Panc1 (cell line): ENCODE measurements around the gene RBKS. TPM values are rescaled to one million over a fixed set of nuclear protein-coding genes. Genes with fewer than 3 reads are reported as not detected.

Experiments
- ATAC-seq: fragments of 200-7000 bp; cut with Tn5 transposase; 2 replicates; pipeline ENCODE4 v1.9.1; 2020; ENCODE audit warnings: mild to moderate bottlenecking, moderate library complexity
- BruUV-seq: library from RNA; stranded (reverse); fragments of 400-500 nt; replicated peaks from 2 replicates; lab custom pipeline; 2021; lab: Mats Ljungman, UMichigan
- CTCF ChIA-PET: fragments of 300-600 bp; sonication (Branson Sonifier 250); formaldehyde crosslinking; loops from one replicate; lab custom pipeline; 2022; ENCODE audit warnings: antibody characterized with exemption; lab: Charles Lee
- POLR2A ChIA-PET: fragments of 300-600 bp; sonication (Branson Sonifier 250); formaldehyde crosslinking; loops from one replicate; lab custom pipeline; 2022; ENCODE audit warnings: antibody characterized with exemption; lab: Charles Lee
- DNase-seq: peaks from one replicate; pipeline ENCODE4 v3.0.0-alpha.2; 2010; ENCODE audit warnings: low read depth, low spot score
- H3K27ac ChIP-seq: 2 replicates; pipeline ENCODE4 v1.5.1; 2011; ENCODE audit warnings: mild to moderate bottlenecking, low read length, inconsistent platforms
- H3K27me3 ChIP-seq: fragments of 200-500 bp; sonication (Bioruptor generic); 2 replicates; pipeline ENCODE4 v1.6.0; 2014; ENCODE audit warnings: low read length, inconsistent platforms; ENCODE audit not compliant: control insufficient read depth, insufficient read depth
- H3K36me3 ChIP-seq: fragments of 200-500 bp; sonication (Bioruptor generic); 2 replicates; pipeline ENCODE4 v1.5.1; 2014; ENCODE audit warnings: inconsistent platforms, mild to moderate bottlenecking, low read length, moderate library complexity; ENCODE audit not compliant: control insufficient read depth, insufficient read depth
- H3K4me1 ChIP-seq: 2 replicates; pipeline ENCODE4 v1.5.1; 2011; ENCODE audit warnings: inconsistent platforms, mild to moderate bottlenecking, low read length, moderate library complexity; ENCODE audit not compliant: control insufficient read depth, insufficient read depth
- H3K4me3 ChIP-seq, 2 experiments: 2 replicates each; pipeline ENCODE4 v1.5.1; 2011 to 2012; ENCODE audit warnings: low read depth in 2 of 2, low read length in 2 of 2, mild to moderate bottlenecking in 2 of 2, inconsistent platforms in 1 of 2, moderate library complexity in 1 of 2
- H3K9me3 ChIP-seq: fragments of 200-500 bp; sonication (Bioruptor generic); 2 replicates; pipeline ENCODE4 v1.5.1; 2014; ENCODE audit warnings: low read depth, mild to moderate bottlenecking, inconsistent platforms, low read length, moderate library complexity; ENCODE audit not compliant: control insufficient read depth, insufficient read depth
- CTCF ChIP-seq: fragments of 450-650 bp; IDR thresholded peaks from 2 replicates; pipeline ENCODE4 v1.5.1; 2017; ENCODE audit warnings: mild to moderate bottlenecking
- POLR2AphosphoS5 ChIP-seq: IDR thresholded peaks from 2 replicates; pipeline ENCODE4 v1.6.1; 2012; ENCODE audit warnings: mild to moderate bottlenecking, low read depth, low read length, moderate library complexity
- SIN3A ChIP-seq: IDR thresholded peaks from 2 replicates; pipeline ENCODE4 v1.6.1; 2012; ENCODE audit warnings: low read depth, mild to moderate bottlenecking, low read length, moderate library complexity, borderline replicate concordance; ENCODE audit not compliant: insufficient read depth
- TCF7L2 ChIP-seq: IDR thresholded peaks from 2 replicates; pipeline ENCODE4 v1.6.1; 2011; ENCODE audit warnings: mild to moderate bottlenecking, low read depth, low read length, inconsistent platforms
- in situ Hi-C: cut with HindIII; loops from 2 replicates; pipeline ENCODE4 v1.10.0; 2016; ENCODE audit warnings: low sequenced_read_pairs, low pct_unique_long_range_greater_than_20kb
- intact Hi-C: fragments of 100-400 bp; cut with micrococcal nuclease; formaldehyde crosslinking; loops from one replicate; pipeline ENCODE4 v1.10.0; 2022; ENCODE audit not compliant: unreplicated experiment
- total RNA-seq: library from RNA; stranded (reverse); gene quantifications from one replicate; pipeline ENCODE4 v1.2.1, GENCODE V29; 2021; ENCODE audit not compliant: unreplicated experiment
- TF ChIP-seq, protein P1 (sequence below), 2 experiments: IDR thresholded peaks; 2 replicates each; pipeline ENCODE4 v1.6.1; 2011 to 2012; ENCODE audit warnings: low read depth in 2 of 2, control low read depth in 1 of 2, low read length in 1 of 2, mild to moderate bottlenecking in 1 of 2, moderate library complexity in 1 of 2; ENCODE audit not compliant: insufficient read depth in 1 of 2

Gene RBKS
- total RNA-seq, 1 experiment from 2014 or later = 2.2 TPM

GRCh38 chr2:27909901-27910300 is 19.7 kb upstream of the RBKS start:
- in situ Hi-C loops = no loop called here
- H3K9me3 ChIP-seq = no peaks in the 10 kb centered on the region
- intact Hi-C loops = no loop called here
- ChIA-PET CTCF (no interaction called here), POLR2A (no interaction called here)
- no TSS peak for BruUV-seq
- ATAC-seq (no peak), DNase-seq (no peak)
- H3K27me3 ChIP-seq = no peaks in the 10 kb centered on the region
- no peaks in the 10 kb centered on the region for H3K36me3 ChIP-seq
- no peaks in the 10 kb centered on the region for H3K4me1 ChIP-seq
- no peak overlapping the region for H3K4me3 ChIP-seq
- TF ChIP-seq, protein P1, sequence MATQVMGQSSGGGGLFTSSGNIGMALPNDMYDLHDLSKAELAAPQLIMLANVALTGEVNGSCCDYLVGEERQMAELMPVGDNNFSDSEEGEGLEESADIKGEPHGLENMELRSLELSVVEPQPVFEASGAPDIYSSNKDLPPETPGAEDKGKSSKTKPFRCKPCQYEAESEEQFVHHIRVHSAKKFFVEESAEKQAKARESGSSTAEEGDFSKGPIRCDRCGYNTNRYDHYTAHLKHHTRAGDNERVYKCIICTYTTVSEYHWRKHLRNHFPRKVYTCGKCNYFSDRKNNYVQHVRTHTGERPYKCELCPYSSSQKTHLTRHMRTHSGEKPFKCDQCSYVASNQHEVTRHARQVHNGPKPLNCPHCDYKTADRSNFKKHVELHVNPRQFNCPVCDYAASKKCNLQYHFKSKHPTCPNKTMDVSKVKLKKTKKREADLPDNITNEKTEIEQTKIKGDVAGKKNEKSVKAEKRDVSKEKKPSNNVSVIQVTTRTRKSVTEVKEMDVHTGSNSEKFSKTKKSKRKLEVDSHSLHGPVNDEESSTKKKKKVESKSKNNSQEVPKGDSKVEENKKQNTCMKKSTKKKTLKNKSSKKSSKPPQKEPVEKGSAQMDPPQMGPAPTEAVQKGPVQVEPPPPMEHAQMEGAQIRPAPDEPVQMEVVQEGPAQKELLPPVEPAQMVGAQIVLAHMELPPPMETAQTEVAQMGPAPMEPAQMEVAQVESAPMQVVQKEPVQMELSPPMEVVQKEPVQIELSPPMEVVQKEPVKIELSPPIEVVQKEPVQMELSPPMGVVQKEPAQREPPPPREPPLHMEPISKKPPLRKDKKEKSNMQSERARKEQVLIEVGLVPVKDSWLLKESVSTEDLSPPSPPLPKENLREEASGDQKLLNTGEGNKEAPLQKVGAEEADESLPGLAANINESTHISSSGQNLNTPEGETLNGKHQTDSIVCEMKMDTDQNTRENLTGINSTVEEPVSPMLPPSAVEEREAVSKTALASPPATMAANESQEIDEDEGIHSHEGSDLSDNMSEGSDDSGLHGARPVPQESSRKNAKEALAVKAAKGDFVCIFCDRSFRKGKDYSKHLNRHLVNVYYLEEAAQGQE (IDR thresholded peaks at IDR 0.05; ENCODE audit: insufficient read depth in 1 of 2, low read depth in 2 of 2, low read length in 1 of 2) = no peak
- TF ChIP-seq POLR2AphosphoS5 (no peak), TCF7L2 (no peak), SIN3A (no peak), CTCF (no peak)
- H3K27ac ChIP-seq = no peak overlapping the region

DNA sequence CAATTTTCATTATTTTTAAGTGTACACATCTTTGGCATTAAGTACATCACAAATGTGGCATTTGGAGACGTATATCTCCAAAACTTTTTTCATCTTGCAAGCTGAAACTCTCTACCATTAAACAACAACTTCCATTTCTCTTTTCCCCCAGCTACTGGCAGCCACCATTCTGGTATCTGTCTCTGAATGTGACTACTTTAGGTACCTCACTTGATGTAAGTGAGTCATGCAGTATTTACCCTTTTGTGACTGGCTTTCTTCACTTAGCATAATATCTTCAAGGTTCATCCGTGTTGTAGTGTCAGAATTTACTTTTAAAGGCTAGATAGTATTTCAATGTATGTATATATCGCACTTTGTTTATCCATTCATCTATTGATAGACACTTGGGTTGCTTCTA is 17.4 kb upstream of the RBKS start:
- DNase-seq (no peak), ATAC-seq (no peak)
- in situ Hi-C loops (no loop called here), intact Hi-C loops (no loop called here)
- ChIA-PET POLR2A (no interaction called here), CTCF (no interaction called here)
- BruUV-seq = no TSS peak
- Histone ChIP-seq H3K9me3 (no peaks in the 10 kb centered on the region), H3K36me3 (no peaks in the 10 kb centered on the region), H3K4me3 (no peak overlapping the region), H3K4me1 (no peaks in the 10 kb centered on the region), H3K27me3 (no peaks in the 10 kb centered on the region), H3K27ac (no peak overlapping the region)
- TF ChIP-seq POLR2AphosphoS5 (no peak), CTCF (no peak)
